Measurements from ENCODE around the gene FPR2.

FPR2 gene

GRCh38 chr19:51726049-51726448, 34.9 kb upstream of the FPR2 start:
- no peak overlapping the region for H2AFZ ChIP-seq (ENCODE audit: low read depth, low read length)
- no peak overlapping the region for H3K9ac ChIP-seq (ENCODE audit: low read length)
- H3K4me3 ChIP-seq (ENCODE audit: low read length), result no peak overlapping the region
- H3K36me3 ChIP-seq (replicated peaks; ENCODE audit: low read depth, low read length), result no peaks in the 10 kb centered on the region
- H3K9me3 ChIP-seq (ENCODE audit: insufficient read depth, low read length), result no peaks in the 10 kb centered on the region
- H4K20me1 ChIP-seq (ENCODE audit: insufficient read depth, low read length), result no peaks in the 10 kb centered on the region
- TF ChIP-seq EZH2phosphoT487 (IDR thresholded peaks at IDR 0.05; ENCODE audit: low read depth), result no peak
- TF ChIP-seq CTCF (IDR thresholded peaks at IDR 0.05; ENCODE audit: low read depth, low read length), result no peak
- H3K27ac ChIP-seq (ENCODE audit: low read length), result no peak overlapping the region
- peaks cover 7% of the 10 kb centered on the region; the same call in 1 of the 2 replicates for H3K27me3 ChIP-seq (ENCODE audit: low read depth, low read length)
- H3K4me2 ChIP-seq (ENCODE audit: low read length), result no peak overlapping the region
- H3K4me1 ChIP-seq (ENCODE audit: low read length), result no peaks in the 10 kb centered on the region
- H3K79me2 ChIP-seq (ENCODE audit: low read length), result no peaks in the 10 kb centered on the region

GRCh38 chr19:51727349-51727880, 33.6 kb upstream of the FPR2 start:
- Histone ChIP-seq H3K4me3 (ENCODE audit: low read length) (no peak overlapping the region), H3K4me1 (ENCODE audit: low read length) (no peaks in the 10 kb centered on the region), H3K9me3 (ENCODE audit: insufficient read depth, low read length) (no peaks in the 10 kb centered on the region), H3K79me2 (ENCODE audit: low read length) (no peaks in the 10 kb centered on the region), H2AFZ (ENCODE audit: low read depth, low read length) (no peak overlapping the region), H3K36me3 (replicated peaks; ENCODE audit: low read depth, low read length) (no peaks in the 10 kb centered on the region), H3K9ac (ENCODE audit: low read length) (no peak overlapping the region), H4K20me1 (ENCODE audit: insufficient read depth, low read length) (no peaks in the 10 kb centered on the region), H3K27me3 (ENCODE audit: low read depth, low read length) (peaks cover 7% of the 10 kb centered on the region; the same call in 1 of the 2 replicates), H3K27ac (ENCODE audit: low read length) (no peak overlapping the region), H3K4me2 (ENCODE audit: low read length) (no peak overlapping the region)
- no peak for TF ChIP-seq CTCF (IDR thresholded peaks at IDR 0.05; ENCODE audit: low read depth, low read length)
- no peak for TF ChIP-seq EZH2phosphoT487 (IDR thresholded peaks at IDR 0.05; ENCODE audit: low read depth)

- Histone ChIP-seq H3K27me3 (ENCODE audit: low read depth, low read length) (peaks cover 13% of the 10 kb centered on the region; the same call in 1 of the 2 replicates), H3K4me2 (ENCODE audit: low read length) (no peak overlapping the region), H3K9me3 (ENCODE audit: insufficient read depth, low read length) (no peaks in the 10 kb centered on the region), H3K79me2 (ENCODE audit: low read length) (no peaks in the 10 kb centered on the region), H3K27ac (ENCODE audit: low read length) (no peak overlapping the region), H3K36me3 (replicated peaks; ENCODE audit: low read depth, low read length) (no peaks in the 10 kb centered on the region), H4K20me1 (ENCODE audit: insufficient read depth, low read length) (no peaks in the 10 kb centered on the region), H2AFZ (ENCODE audit: low read depth, low read length) (no peak overlapping the region), H3K4me3 (ENCODE audit: low read length) (no peak overlapping the region), H3K9ac (ENCODE audit: low read length) (no peak overlapping the region), H3K4me1 (ENCODE audit: low read length) (no peaks in the 10 kb centered on the region)
- TF ChIP-seq EZH2phosphoT487 (IDR thresholded peaks at IDR 0.05; ENCODE audit: low read depth), result no peak
- TF ChIP-seq CTCF (IDR thresholded peaks at IDR 0.05; ENCODE audit: low read depth, low read length), result no peak
Observed at GRCh38 chr19:51729781-51730180, 31.2 kb upstream of the FPR2 start.

GRCh38 chr19:51733742-51734522, 27.0 kb upstream of the FPR2 start:
- Histone ChIP-seq H3K27me3 (ENCODE audit: low read depth, low read length) (peaks cover 31% of the 10 kb centered on the region), H3K79me2 (ENCODE audit: low read length) (no peaks in the 10 kb centered on the region), H3K36me3 (replicated peaks; ENCODE audit: low read depth, low read length) (no peaks in the 10 kb centered on the region), H3K9me3 (ENCODE audit: insufficient read depth, low read length) (no peaks in the 10 kb centered on the region), H3K4me1 (ENCODE audit: low read length) (no peaks in the 10 kb centered on the region), H3K4me3 (ENCODE audit: low read length) (no peak overlapping the region), H4K20me1 (ENCODE audit: insufficient read depth, low read length) (no peaks in the 10 kb centered on the region), H3K4me2 (ENCODE audit: low read length) (no peak overlapping the region), H2AFZ (ENCODE audit: low read depth, low read length) (no peak overlapping the region), H3K9ac (ENCODE audit: low read length) (no peak overlapping the region), H3K27ac (ENCODE audit: low read length) (no peak overlapping the region)
- no peak for TF ChIP-seq EZH2phosphoT487 (IDR thresholded peaks at IDR 0.05; ENCODE audit: low read depth)
- no peak for TF ChIP-seq CTCF (IDR thresholded peaks at IDR 0.05; ENCODE audit: low read depth, low read length)
